GM21447 (cell line): ENCODE results near the gene ARHGEF12.
A peak's percentile ranks its signal among the peaks of the same experiment; 100 is the strongest.

Experiments used
- ATAC-seq: cut with Tn5 transposase; IDR thresholded peaks from one replicate; pipeline ENCODE4 v1.9.1; 2021; ENCODE audit not compliant: unreplicated experiment

Gene ARHGEF12

DNA sequence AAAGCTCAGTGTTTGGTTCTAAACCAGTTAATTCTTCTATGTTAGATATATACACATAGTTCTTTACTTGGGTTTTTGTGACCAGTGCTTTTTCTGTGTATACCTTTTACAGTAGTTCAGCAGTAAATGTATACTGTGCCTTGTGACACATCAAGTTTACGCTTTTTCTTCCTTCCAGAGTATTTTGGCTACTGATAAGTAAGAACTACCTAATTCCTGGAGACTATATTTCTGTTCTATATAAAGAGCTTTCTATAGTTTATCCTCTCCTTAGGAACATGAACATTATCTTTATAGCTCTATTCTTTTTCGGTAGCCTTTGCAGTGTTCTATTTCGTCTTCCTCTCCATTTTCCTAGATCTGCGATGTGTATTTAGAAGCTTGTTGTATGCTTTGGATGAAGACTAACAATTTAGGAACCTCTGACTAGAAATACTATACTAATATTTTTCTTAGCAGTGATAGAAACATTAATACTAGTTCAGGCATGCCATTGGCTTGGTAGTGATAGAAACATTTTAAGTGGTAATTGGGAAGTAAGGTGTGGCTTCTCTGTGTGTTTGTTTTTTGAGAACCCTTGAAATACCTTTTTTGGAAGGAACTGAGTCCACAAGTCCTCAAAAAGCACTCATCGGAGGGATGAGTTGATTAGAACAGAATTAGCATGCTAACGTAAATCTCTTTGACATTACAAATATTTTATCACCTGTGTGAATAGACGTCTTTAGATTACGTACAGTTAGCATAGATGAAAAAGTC, 74.6 kb downstream of the ARHGEF12 start:
- ATAC-seq, result no peak

DNA sequence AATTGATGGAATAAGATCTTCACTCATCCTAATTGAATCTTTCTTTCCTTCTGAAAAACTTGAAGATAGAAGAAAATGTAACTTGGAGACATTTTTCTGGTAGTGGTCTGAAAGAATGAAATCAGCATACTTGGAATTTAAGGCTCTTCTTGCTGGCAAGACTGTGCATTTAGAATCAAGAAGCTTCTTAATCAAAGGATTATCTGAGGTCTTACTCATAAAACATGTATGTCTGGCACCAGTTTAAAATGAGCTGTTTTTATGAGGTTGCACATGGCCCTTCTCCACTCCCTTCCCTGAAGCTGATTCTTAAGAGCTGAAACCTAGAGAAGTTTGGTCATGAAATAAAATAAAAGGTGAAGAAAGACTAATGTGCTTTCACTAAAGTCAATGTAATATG, 77.3 kb downstream of the ARHGEF12 start:
- no peak for ATAC-seq

DNA sequence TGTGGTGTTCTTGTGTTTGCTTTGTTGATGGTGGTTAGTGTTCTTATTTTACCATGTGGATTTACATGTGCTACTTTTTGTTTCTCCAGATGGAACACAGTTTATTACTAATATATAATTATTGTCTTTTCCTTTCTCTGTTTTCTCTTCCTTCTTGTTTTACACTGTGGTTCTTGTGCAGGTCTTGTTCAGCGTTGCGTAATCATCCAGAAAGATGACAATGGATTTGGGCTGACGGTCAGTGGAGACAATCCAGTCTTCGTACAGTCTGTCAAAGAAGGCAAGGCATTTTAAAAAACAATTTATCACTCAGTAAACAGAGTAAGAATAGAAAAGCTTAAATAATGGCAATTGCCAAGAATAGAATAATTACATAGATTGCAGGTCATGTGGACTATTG, 84.4 kb downstream of the ARHGEF12 start:
- ATAC-seq, result no peak

DNA sequence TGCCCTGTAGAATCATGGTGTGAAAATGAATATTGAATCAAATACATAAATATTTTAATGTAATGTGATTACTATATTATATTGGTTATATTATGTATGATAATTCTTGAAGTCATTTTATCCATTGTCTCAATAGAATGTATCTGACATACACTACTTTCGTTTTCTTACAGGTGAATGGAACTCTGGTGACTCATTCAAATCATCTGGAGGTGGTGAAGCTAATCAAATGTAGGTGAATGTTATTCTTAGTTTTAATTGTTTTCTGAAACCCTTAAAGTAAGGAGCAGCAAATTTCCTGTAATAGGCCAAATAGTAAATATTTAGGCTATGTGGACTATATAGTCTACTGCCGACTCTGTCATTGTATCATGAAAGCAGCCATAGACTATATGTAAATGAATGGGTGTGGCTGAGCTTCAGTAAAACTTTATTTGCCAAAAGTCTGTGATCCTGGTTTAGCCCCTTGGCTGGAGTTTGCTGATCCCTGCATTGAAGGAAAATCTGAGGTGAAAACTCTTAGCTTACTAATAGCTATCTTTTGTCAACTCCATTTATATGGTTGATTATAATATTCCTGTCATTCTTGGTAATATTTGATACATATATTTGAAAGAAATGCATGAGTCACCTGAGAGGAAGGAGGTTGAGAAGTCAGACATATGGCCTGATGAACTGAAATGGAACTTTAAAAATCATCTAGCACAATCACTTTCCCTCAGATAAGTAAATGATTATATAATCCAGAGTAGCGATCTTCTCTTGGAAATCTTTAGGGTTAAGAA, 88.2 kb downstream of the ARHGEF12 start:
- ATAC-seq, result no peak

DNA sequence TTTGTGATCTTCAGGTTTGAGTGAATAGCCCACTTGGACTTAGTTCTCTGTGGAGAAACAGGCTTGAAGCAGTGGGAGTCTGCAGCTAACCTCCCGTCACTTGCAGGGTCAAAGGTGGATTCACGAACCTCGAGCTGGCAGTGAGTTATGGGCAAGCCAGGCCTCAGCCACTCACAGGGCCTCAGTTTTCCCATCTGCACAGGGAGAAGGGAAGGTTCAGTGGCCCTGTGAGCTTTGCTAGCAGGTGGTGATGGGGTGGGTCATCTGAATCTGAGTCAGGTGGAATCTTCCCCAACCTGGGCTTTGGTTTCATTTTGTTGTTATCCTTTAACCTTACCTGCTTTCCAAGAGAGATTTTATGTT, 88.7 kb downstream of the ARHGEF12 start:
- ATAC-seq, result no peak

DNA sequence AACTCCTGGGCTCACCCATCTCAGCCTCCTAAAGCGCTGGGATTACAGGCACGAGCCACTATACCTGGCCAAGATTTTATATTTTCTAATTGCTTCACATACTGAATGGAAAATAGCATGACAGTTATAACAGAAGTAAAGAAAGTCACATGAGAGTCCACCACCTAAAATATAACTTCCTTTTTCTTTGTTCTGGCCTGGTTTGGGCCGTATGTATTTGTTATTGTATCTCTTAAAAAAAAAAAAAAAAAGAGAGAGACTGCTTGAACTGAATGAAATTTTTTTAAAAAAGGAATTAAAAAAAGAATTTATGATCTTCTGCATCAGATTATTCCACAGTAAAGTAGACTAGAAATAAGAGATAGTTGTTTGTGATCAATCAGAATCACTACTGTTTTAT, 89.3 kb downstream of the ARHGEF12 start:
- ATAC-seq, result no peak

DNA sequence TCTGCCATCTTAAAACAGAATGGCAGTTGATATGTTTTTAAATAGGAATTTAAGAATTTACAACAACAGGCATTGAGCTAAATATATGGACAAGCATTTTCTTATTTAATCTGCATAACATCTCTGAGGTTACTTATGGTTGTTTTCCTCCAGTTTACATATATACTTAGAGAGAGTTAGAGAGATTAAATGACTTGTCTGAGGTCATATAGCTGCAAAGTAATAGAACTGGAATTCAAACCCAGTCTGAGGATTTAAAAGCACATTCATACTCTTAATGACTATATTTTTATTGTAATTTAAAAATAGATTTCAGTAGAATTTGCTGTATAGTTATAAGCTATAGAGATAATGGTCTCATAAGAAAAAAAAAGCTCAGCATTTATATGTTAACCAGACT, 93.9 kb downstream of the ARHGEF12 start:
- ATAC-seq, result no peak

DNA sequence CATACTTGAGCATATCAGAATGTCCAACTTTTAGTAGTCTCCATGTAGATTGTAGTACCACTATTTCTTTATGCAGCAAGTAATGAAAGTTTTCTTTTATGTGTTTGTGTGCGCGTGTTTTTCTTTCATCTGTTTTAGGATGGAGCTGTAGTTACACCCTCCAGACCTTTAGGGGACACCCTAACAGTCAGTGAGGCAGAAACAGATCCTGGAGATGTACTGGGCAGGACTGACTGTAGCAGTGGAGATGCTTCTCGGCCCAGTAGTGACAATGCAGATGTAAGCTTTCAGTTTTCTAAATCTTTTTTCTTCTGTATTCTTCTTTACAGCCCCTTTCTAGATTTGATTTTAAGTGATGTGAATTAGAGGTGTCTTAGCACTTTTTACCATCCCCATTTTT, 95.4 kb downstream of the ARHGEF12 start:
- ATAC-seq, result no peak

DNA sequence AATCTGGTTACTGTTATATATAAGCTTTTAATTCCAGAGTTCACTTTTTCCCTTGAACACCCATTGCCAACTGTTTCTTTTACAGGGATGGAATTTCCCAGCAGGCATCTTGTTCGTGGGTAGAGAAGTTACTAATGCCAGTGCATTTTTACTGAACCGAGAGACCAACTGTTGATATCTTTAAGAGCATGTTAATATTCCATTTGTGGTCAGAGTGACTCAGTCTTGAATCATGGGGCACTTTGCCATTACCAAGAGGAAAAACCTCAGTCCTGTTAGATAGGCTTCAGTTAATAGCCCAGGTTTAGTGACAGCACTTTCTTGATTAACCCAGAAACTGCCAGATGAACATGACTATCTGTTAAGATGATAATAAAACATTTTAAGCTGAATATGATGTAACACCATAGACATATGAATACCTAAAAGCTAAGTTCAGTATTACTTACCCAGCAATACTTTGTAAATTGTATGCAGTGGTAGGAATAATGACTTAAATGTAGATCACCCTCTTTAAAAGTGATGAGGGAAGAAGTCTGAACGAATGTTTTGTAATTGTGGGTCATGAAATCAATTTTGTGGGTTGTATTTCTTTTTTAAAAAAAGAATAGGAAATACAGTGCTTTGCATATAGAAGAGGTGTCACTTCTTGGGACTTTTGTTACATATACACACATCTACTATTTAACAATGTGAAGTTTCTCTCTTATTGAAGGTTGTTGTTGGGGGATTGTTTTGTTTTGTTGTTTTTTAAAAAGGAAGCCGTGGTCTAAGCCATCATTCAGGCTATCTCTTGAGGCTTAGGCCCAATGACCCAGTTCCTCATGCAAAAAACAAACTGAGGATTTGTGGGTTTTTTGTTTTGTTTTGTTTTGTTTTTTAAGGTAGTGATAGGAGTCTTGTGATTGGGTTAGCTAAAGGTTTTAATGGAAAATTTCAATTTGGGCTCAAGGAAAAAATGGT, 96.1 kb downstream of the ARHGEF12 start:
- peak; percentile 59 for ATAC-seq

DNA sequence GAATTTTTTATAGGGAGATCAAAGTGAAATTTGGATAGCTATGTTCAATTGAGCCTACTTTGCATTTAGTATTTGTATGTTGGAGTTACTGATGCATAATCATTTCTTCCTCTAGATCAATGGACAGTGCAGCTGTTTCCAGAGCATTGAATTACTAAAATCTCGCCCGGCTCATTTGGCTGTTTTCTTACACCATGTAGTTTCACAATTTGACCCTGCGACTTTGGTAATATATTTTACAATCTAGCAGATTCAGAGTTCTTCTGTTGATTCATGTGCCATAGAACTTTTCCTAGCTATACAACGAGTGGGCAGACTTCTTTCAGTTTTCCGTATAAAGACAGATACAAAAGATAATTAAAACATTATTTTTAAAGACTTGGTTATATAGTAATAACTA, 105.4 kb downstream of the ARHGEF12 start:
- no peak for ATAC-seq

DNA sequence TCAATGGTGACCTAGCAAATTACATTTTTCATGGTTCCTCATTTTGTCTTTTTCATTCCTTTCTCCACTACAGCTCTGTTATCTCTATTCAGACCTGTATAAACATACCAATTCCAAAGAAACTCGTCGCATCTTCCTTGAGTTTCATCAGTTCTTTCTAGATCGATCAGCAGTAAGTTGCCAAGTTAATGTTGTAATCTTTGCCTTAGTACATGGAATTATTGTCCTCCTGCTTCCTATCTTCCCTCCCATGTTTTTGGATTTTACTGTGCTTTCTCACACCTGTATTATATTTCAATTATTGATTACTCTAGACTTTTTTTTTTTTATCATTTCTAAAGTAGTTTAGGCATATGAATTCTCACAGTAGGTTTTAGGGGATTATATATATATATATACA, 105.8 kb downstream of the ARHGEF12 start:
- no peak for ATAC-seq

DNA sequence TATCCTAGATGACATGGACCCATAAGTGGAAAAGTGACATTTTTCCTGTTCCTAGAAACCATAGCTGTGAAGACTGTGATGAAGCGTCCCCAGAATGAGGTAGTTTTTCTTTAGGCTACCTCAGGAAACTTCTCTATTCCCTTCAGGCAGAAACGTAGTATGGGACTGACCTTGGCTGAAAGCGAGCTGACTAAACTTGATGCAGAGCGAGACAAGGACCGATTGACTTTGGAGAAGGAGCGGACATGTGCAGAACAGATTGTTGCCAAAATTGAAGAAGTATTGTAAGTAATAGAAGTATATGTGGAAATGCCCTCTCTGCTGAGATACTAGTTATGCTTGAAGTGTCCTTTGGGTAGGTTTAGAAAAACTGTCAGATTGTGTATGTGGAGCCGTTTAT, 110.6 kb downstream of the ARHGEF12 start:
- ATAC-seq, result no peak

DNA sequence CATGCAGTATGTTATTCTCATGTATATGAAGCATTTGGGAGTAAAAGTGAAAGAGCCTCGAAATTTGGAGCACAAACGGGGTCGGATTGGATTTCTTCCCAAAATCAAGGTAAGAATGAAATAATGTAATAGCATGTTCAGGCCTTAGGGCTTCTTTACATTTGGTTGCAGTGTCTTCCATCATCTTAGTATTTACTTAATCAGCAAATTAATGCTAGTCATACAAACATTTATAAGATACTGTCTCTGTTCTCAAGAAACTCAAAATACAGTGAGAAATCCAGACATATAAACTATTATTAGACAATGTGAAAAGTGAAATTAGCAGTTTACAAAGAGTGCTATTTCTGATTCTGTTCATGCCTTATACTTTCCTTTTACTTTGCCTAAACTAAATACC, 112.0 kb downstream of the ARHGEF12 start:
- ATAC-seq, result no peak

DNA sequence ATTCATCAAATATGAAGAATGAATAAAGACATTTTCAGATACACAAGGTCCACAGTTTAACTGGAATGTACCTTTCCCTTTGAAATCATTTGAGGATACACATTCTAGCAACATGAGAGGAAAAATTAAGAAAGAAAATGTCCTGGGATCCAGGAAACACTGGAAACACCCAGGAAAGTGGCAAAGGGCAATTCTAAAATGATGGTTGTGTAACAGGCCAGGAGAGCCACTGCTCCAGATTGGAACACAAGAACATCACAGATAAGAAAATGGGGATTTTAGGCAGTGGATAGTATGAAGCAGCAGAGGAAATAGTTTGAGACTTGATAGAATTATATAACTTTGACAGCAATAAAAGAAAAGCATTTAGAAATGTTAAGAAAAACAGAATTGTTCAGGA, 119.3 kb downstream of the ARHGEF12 start:
- ATAC-seq, result no peak

DNA sequence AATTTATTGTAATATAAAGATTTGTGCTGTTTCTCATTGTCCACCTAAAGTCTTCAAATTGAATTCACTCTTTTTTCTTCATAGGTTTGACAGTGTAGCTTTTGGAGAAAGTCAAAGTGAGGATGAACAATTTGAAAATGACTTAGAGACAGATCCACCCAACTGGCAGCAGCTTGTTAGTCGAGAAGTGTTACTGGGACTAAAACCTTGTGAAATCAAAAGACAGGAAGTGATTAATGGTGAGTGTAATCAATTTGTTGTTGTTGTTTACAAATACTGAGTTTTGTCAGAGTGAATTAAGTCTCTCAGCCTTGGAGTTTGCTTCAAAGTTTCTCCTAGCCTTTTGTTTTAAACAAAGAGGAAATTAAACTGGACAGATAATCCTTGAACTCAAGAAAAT, 121.8 kb downstream of the ARHGEF12 start:
- no peak for ATAC-seq

DNA sequence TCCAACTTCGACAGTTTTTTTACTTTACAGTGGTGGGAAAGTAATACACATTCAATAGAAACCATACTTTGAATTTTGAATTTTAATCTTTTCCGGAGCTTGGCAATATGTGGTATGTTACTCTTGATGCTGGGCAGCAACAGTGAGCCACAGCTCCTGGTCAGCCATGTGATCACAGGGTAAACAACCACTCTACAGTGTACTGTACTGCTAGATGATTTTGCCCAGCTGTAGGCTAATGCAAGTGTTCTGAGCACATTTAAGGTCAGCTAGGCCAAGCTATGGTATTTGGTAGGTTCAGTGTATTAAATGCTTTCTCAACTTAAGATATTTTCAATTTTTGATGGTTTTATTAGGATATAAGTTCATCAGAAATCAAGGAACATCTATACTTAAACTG, 126.6 kb downstream of the ARHGEF12 start:
- no peak for ATAC-seq

DNA sequence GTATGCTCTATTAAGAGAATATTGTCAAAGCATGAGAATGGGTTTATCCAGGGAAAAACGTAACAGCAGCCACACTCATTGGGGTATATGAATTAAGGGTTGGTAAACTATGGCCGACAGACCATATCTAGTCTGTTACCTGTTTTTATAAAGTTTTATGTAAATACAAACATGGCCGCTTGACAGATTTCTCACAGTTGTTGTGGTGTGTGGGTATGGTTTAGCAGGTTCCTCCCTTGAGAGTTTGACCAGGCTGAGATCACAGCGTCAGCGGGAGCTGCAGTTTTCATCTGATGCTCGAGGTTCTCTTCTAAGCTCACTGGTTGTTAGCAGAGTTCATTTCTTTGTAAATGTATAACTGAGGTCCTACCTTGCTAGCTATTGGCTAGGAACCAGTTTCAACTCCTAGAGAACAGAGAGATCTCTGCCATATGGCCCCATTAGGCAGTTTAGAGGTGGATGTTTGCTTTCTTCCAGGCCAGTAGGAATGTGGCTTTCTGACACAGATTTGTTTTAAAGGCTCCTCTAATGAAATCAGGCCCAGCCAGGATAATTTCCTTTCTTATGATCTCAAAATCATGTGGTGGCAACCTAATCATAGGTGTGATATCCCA, 129.8 kb downstream of the ARHGEF12 start:
- no peak for ATAC-seq

DNA sequence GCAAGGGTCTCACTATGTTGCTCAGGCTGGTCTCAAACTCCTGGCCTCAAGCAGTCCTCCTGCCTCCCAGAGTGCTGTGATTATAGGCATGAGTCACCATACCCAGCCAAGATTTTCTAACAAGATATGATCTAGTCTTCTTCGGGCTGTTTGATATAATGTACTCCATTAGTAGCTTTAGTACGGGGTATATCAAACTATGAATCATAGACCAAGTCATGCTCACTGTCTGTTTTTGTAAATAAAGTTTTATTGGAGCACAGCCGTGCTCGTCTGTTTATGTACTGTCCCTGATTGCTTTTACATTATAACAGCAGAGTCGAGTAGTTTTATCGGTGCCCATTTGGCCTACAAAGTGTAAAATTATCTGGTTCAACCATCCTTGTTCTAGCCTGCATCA, 131.4 kb downstream of the ARHGEF12 start:
- ATAC-seq, result no peak

DNA sequence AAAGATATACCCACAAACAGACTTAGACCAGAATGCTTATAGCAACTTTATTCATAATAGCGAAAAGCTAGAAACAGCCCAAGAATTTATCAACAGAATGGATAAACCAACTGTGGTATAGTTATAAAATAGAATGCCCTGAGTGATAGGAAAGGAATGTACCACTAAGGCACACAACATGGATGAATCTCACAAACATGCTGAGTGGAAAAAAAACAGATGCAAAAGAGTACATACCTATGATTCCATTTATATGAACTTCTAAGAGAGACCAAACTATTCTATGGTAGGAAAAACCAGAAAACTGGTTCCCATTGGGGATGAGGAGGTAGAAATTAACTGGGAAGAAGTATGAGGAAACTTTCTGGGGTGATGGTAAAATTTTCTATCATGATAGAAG, 134.9 kb downstream of the ARHGEF12 start:
- no peak for ATAC-seq

DNA sequence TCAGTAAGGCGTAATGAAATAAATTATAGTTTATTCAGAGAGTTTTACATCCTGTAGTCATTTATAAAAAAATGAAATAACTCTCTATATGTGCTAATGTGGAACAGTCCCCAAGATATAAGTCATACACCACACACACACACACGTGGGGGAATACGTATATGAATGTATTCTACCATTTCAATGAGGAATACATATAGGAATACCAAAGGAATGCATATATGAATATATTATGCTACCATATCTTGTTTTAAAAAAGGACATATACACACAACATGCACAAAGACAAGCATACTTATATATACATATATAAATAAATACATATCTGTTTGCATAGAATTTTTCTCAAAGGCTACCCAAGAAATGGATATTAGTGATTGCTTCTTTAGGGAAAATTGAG, 135.8 kb downstream of the ARHGEF12 start:
- ATAC-seq, result no peak

DNA sequence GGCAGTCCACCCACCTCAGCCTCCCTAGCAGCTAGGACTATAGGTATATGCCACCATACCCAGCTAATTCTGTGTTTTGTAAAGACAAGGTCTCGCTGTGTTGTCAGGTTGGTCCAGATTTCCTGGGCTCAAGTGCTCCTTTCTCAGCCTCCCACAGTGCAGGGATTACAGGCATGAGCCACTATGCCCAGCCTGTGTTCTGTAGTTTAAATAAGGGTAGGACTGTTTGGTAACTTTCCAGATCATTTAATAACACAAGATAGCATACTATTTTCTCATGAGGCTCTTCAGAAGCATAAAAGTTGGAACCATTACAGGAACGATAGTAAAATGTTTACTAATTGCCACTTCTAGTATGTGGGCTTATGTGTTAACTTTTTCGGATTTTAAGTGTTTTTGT, 137.3 kb downstream of the ARHGEF12 start:
- no peak for ATAC-seq
